Stomach (tissue), 9 donors: ENCODE measurements around the gene CDH5. TPM values are rescaled to one million over a fixed set of nuclear protein-coding genes. Genes with fewer than 3 reads are reported as not detected.

Experiments
- DNase-seq, 2 donors: peaks; one replicate each; pipeline versions ENCODE4 v3.0.0 to v3.0.0-alpha.2; 2013 to 2019
- H3K27ac ChIP-seq, 5 donors: fragments of 200-600 bp in 4 of 5; sonication (generic) in 4 of 5; one replicate each; pipeline ENCODE4 v1.5.1; 2013 to 2019; ENCODE audit warnings: mild to moderate bottlenecking in 1 of 5, moderate library complexity in 1 of 5
- H3K27me3 ChIP-seq, 3 donors: fragments of 200-600 bp; sonication (generic); one replicate each; pipeline ENCODE4 v1.5.1; 2017 to 2019; ENCODE audit warnings: mixed run types in 1 of 3
- H3K36me3 ChIP-seq, 4 donors: fragments of 200-600 bp; sonication (generic); 1 replicate in 3 of 4; 2 replicates in 1 of 4; pipeline ENCODE4 v1.5.1; 2016 to 2019
- H3K4me1 ChIP-seq, 4 donors: fragments of 200-600 bp; sonication (generic); one replicate each; pipeline ENCODE4 v1.5.1; 2016 to 2019
- H3K4me3 ChIP-seq, 4 donors: fragments of 200-600 bp; sonication (generic) in 3 of 4; one replicate each; pipeline ENCODE4 v1.5.1; 2016 to 2019; ENCODE audit warnings: mild to moderate bottlenecking in 1 of 4
- H3K9me3 ChIP-seq, 4 donors: fragments of 200-600 bp; sonication (generic); one replicate each; pipeline ENCODE4 v1.5.1; 2016 to 2019
- CTCF ChIP-seq, 7 experiments: fragments of 450-650 bp in 4 of 7; fragments of 200-600 bp in 3 of 7; sonication (generic) in 3 of 7; IDR thresholded peaks; one replicate each; pipeline ENCODE4 v1.5.1; 2016 to 2019; ENCODE audit warnings: antibody characterized with exemption in 7 of 7, control low read depth in 2 of 7, mild to moderate bottlenecking in 1 of 7
- EP300 ChIP-seq: sonication (generic); formaldehyde crosslinking; IDR thresholded peaks from one replicate; pipeline ENCODE4 v1.6.1; 2017; ENCODE audit warnings: antibody characterized with exemption
- POLR2A ChIP-seq, 4 donors: fragments of 450-650 bp; IDR thresholded peaks; one replicate each; pipeline ENCODE4 v1.6.1; 2016; ENCODE audit warnings: antibody characterized with exemption in 4 of 4, control low read depth in 2 of 4, mild to moderate bottlenecking in 1 of 4, moderate library complexity in 1 of 4
- POLR2AphosphoS5 ChIP-seq, 3 donors: sonication (generic); formaldehyde crosslinking; IDR thresholded peaks; one replicate each; pipeline ENCODE4 v1.6.1; 2016; ENCODE audit warnings: antibody characterized with exemption in 3 of 3
- WGBS, 5 donors: extraction: QIAGEN DNeasy Blood & Tissue Kit in 3 of 5; methylation state at CpG; one replicate each; pipeline versions ENCODE4 v1.1.5 to v1.1.7; 2013 to 2018; 5-methylcytosine and 5-hydroxymethylcytosine counted together
- intact Hi-C: fragments of 100-400 bp; cut with DNase I; formaldehyde crosslinking; loops from one replicate; pipeline ENCODE4 v1.15.1; 2023; ENCODE audit warnings: low total_unique reads
- polyA plus RNA-seq, 3 donors: library from polyadenylated mRNA; stranded (reverse); fragments of 200-250 nt; gene quantifications; one replicate each; pipeline ENCODE4 v1.2.3, GENCODE V29; 2013
- total RNA-seq, 5 donors: library from RNA; depleted of rRNA; stranded (reverse); fragments of >200 nt; gene quantifications; one replicate each; pipeline versions ENCODE4 v1.1.0 to v1.2.3, GENCODE V29; 2014 to 2016
- donor health status: healthy with polysubstance abuse.
- donor health status: Bipolar disorder and iron deficiency.
- donor health status: healthy.

The CDH5 gene
- total and polyA plus RNA-seq, 8 donors: 2.4 to 46.9 (median 17.2) TPM

- no peak overlapping the region for H3K27ac ChIP-seq
- no peaks in the 10 kb centered on the region for H3K27me3 ChIP-seq
- no peak overlapping the region for H3K4me3 ChIP-seq
- no peaks in the 10 kb centered on the region for H3K36me3 ChIP-seq
- H3K4me1 ChIP-seq: no peaks in the 10 kb centered on the region
- intact Hi-C loops: no loop called here
- TF ChIP-seq CTCF (IDR thresholded peaks at IDR 0.05): no peak
- no peak for TF ChIP-seq POLR2AphosphoS5 (IDR thresholded peaks at IDR 0.05)
- no peak for TF ChIP-seq POLR2A (IDR thresholded peaks at IDR 0.05)
- TF ChIP-seq EP300: no peak
- peak in 1 of 2 donors; percentile 21 for DNase-seq
- no peaks in the 10 kb centered on the region for H3K9me3 ChIP-seq
- 91 to 96% (median 94%) methylated on average over 13 of the region's 13 CpGs for WGBS, 5 donors
Measured at GRCh38 chr16:66389256-66390176, 23.0 kb downstream of the CDH5 start.

DNA sequence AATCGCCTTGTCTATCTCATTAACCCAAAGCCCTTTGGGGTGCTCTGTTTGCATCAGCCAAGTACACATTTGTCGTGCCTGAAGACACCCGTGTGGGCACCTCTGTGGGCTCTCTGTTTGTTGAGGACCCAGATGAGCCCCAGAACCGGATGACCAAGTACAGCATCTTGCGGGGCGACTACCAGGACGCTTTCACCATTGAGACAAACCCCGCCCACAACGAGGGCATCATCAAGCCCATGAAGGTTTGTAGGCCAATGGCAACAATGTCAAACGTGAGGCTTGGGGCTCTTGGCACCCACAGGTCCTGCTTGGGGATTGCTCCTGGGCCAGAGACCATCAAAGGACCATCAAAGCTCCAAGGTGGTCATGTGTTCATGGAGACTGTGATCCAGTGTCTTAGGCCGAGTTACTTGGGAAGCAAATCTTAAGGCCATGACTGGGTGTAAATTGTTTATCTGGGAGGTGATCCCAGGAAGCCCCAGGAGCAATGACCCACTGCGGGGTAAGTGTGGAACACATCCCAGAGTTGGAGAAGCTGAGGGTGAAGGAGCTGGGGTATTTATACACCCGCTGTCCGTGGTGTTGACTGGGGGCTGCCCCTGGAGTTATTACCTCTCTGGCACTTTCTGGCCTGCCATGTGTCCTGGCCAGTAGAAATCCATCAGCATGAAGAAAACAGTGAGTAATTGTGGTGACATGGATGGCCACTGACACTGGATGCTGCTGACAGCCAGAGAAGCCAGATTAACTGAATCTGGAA is 24.0 kb downstream of the CDH5 start:
- no peak for TF ChIP-seq POLR2AphosphoS5 (IDR thresholded peaks at IDR 0.05)
- no peak for TF ChIP-seq EP300
- no peak for TF ChIP-seq CTCF (IDR thresholded peaks at IDR 0.05)
- TF ChIP-seq POLR2A (IDR thresholded peaks at IDR 0.05): no peak
- no peak overlapping the region for H3K27ac ChIP-seq
- DNase-seq: peak in 1 of 2 donors; percentile 20
- 79 to 90% (median 83%) methylated on average over 14 of the region's 14 CpGs for WGBS, 5 donors
- no peaks in the 10 kb centered on the region for H3K9me3 ChIP-seq
- H3K4me3 ChIP-seq: no peak overlapping the region
- intact Hi-C loops: no loop called here
- no peaks in the 10 kb centered on the region for H3K36me3 ChIP-seq
- no peaks in the 10 kb centered on the region for H3K27me3 ChIP-seq
- H3K4me1 ChIP-seq: no peaks in the 10 kb centered on the region

GRCh38 chr16:66391726-66392670 is 25.5 kb downstream of the CDH5 start:
- no peaks in the 10 kb centered on the region for H3K9me3 ChIP-seq
- H3K27ac ChIP-seq: no peak overlapping the region
- H3K36me3 ChIP-seq: no peaks in the 10 kb centered on the region
- no peak for DNase-seq
- intact Hi-C loops: no loop called here
- no peak for TF ChIP-seq POLR2A (IDR thresholded peaks at IDR 0.05)
- no peak for TF ChIP-seq POLR2AphosphoS5 (IDR thresholded peaks at IDR 0.05)
- no peak for TF ChIP-seq EP300
- no peak for TF ChIP-seq CTCF (IDR thresholded peaks at IDR 0.05)
- H3K27me3 ChIP-seq: no peaks in the 10 kb centered on the region
- no peak overlapping the region for H3K4me3 ChIP-seq
- H3K4me1 ChIP-seq: no peaks in the 10 kb centered on the region
- 84 to 88% (median 85%) methylated on average over 18 of the region's 18 CpGs for WGBS, 5 donors
